Camera-type eye (tissue), 1 donor: ENCODE results near the gene ZNF571. TPM values are rescaled to one million over a fixed set of nuclear protein-coding genes. Genes with fewer than 3 reads are reported as not detected.

Experiments
- total RNA-seq: library from RNA; depleted of rRNA; stranded (reverse); fragments of >200 nt; gene quantifications from one replicate; pipeline ENCODE4 v1.2.3, GENCODE V29; 2014

Gene ZNF571
- total RNA-seq, result 31.7 TPM

GRCh38 chr19:37594304-37594981 lies at the start of gene ZNF571, which contains the start of gene ZNF540:
ZNF571 (minus strand) TSS chr19:37594792; CDS start chr19:37586676, 8,116 bp downstream.
ZNF540 (plus strand) TSS chr19:37594876; CDS start chr19:37598448, 3,572 bp downstream.

Other genes starting within 250 kb of the ZNF571 start
- gene ZNF527, start 223.7 kb downstream of the ZNF571 start, total RNA-seq, result 25.1 TPM
- gene ZNF569, start 127.3 kb downstream of the ZNF571 start, total RNA-seq, result 19.5 TPM
- 19.8 TPM for gene ZNF570, start 125.4 kb downstream of the ZNF571 start, total RNA-seq
- 29.5 TPM for gene ZNF793, start 87.9 kb downstream of the ZNF571 start, total RNA-seq
- gene ZNF540, start 84 bp upstream of the ZNF571 start, total RNA-seq, result 15.2 TPM
- gene ZFP30, start 60.7 kb upstream of the ZNF571 start, total RNA-seq, result 53.0 TPM
- 18.2 TPM for gene ZNF607, start 125.0 kb upstream of the ZNF571 start, total RNA-seq
- gene ZNF573, start 184.8 kb upstream of the ZNF571 start, total RNA-seq, result 38.6 TPM